Endothelial cell of umbilical vein (primary cell): ENCODE data around the gene ZNF322.

ENCODE experiments used
- CTCF ChIP-seq, 2 donors: IDR thresholded peaks; 1 replicate in 1 of 2; 2 replicates in 1 of 2; pipeline ENCODE4 v1.5.1; 2011; ENCODE audit warnings: low read length in 2 of 2, mild to moderate bottlenecking in 2 of 2, moderate library complexity in 2 of 2, control low read depth in 1 of 2, inconsistent platforms in 1 of 2, low read depth in 1 of 2; ENCODE audit not compliant: insufficient read depth in 1 of 2; ENCODE audit errors: extremely low read depth in 1 of 2
- EZH2 ChIP-seq: IDR thresholded peaks from 2 replicates; pipeline ENCODE4 v1.6.1; 2012; ENCODE audit warnings: borderline replicate concordance, low read depth, mild to moderate bottlenecking, moderate library complexity, low read length, inconsistent platforms; ENCODE audit not compliant: severe bottlenecking
- FOS ChIP-seq: IDR thresholded peaks from 2 replicates; pipeline ENCODE4 v1.6.1; 2011; ENCODE audit warnings: mild to moderate bottlenecking, low read length, moderate library complexity, borderline replicate concordance; ENCODE audit not compliant: insufficient read depth
- GATA2 ChIP-seq: IDR thresholded peaks from 2 replicates; pipeline ENCODE4 v1.7.0; 2011; ENCODE audit warnings: low read depth, mild to moderate bottlenecking, moderate library complexity, mixed read lengths, low read length; ENCODE audit not compliant: insufficient read length, insufficient read depth
- JUN ChIP-seq: IDR thresholded peaks from 2 replicates; pipeline ENCODE4 v1.6.1; 2011; ENCODE audit warnings: borderline replicate concordance, low read depth; ENCODE audit not compliant: insufficient read length, insufficient read depth
- MAX ChIP-seq: IDR thresholded peaks from 2 replicates; pipeline ENCODE4 v1.6.1; 2011; ENCODE audit not compliant: insufficient read depth, insufficient read length
- MYC ChIP-seq: IDR thresholded peaks from one replicate; pipeline ENCODE4 v1.6.1; 2011; ENCODE audit warnings: mild to moderate bottlenecking, low read depth, low read length
- POLR2A ChIP-seq: IDR thresholded peaks from 2 replicates; pipeline ENCODE4 v1.6.1; 2012; ENCODE audit warnings: low read depth, mild to moderate bottlenecking, control low read depth, low read length
- POLR2AphosphoS5 ChIP-seq: IDR thresholded peaks from 2 replicates; pipeline ENCODE4 v1.6.1; 2012; ENCODE audit warnings: low read depth, mild to moderate bottlenecking, control low read depth, low read length, moderate library complexity; ENCODE audit not compliant: insufficient read depth

- no peak for TF ChIP-seq CTCF (IDR thresholded peaks at IDR 0.05; ENCODE audit: extremely low read depth in 1 of 2, insufficient read depth in 1 of 2, low read depth in 1 of 2, low read length in 2 of 2)
- no peak for TF ChIP-seq POLR2AphosphoS5
- TF ChIP-seq POLR2A: no peak
- no peak for TF ChIP-seq EZH2
- no peak for TF ChIP-seq MYC
- TF ChIP-seq MAX: no peak
- no peak for TF ChIP-seq FOS
- no peak for TF ChIP-seq GATA2
- TF ChIP-seq JUN: no peak
These were observed 61.7 kb downstream of the ZNF322 start for GRCh38 chr6:26597821-26598220.
